GM20000 (cell line): ENCODE data around the gene PRTG.
"Not testable (repeated sequence)": the region's sequence is repeated elsewhere in the genome, so short reads cannot be mapped to it uniquely, and the experiment has no call there.

Experiments used
- DNase-seq: peaks from one replicate; pipeline ENCODE4 v3.0.0; 2012; ENCODE audit warnings: low spot score
- CTCF ChIP-seq: IDR thresholded peaks from 2 replicates; pipeline ENCODE4 v1.5.1; 2012; ENCODE audit warnings: mild to moderate bottlenecking, control low read depth; ENCODE audit errors: extremely low read depth, missing control alignments

Gene PRTG

GRCh38 chr15:55601374-55601773 lies 141.6 kb downstream of the PRTG start:
- no peak for DNase-seq
- TF ChIP-seq CTCF = no peak

GRCh38 chr15:55599439-55599838 lies 143.5 kb downstream of the PRTG start:
- TF ChIP-seq CTCF = no peak
- DNase-seq = no peak

- not testable (repeated sequence) for DNase-seq
Measured at GRCh38 chr15:55593019-55593418, 149.9 kb downstream of the PRTG start.

GRCh38 chr15:55590788-55591187 lies 152.2 kb downstream of the PRTG start:
- TF ChIP-seq CTCF = no peak

GRCh38 chr15:55589287-55589686 lies 153.7 kb downstream of the PRTG start:
- TF ChIP-seq CTCF = no peak

More at GRCh38 chr15:55590788-55591187, 152.2 kb downstream of the PRTG start:
- no peak for DNase-seq

GRCh38 chr15:55588815-55589115 lies 154.2 kb downstream of the PRTG start:
- no peak for DNase-seq
- TF ChIP-seq CTCF = no peak

More at GRCh38 chr15:55589287-55589686, 153.7 kb downstream of the PRTG start:
- no peak for DNase-seq

GRCh38 chr15:55588070-55588814 lies 154.7 kb downstream of the PRTG start, which contains the start of gene PYGO1:
Gene PYGO1, minus strand, starts transcription at chr15:55588345. Its CDS starts 462 bp downstream, at chr15:55587883.
- DNase-seq = peak; percentile 83
- TF ChIP-seq CTCF = no peak
